GM10266 (cell line): ENCODE measurements around the gene PLPP4.

Experiments used
- DNase-seq: peaks from one replicate; pipeline ENCODE4 v3.0.0; 2012; ENCODE audit errors: extremely low spot score
- TF ChIP-seq, protein P1 (sequence below): IDR thresholded peaks from 2 replicates; pipeline ENCODE4 v1.5.1; 2012; ENCODE audit warnings: mild to moderate bottlenecking, low read depth; ENCODE audit not compliant: control insufficient read depth, insufficient read depth; ENCODE audit errors: missing control alignments

PLPP4 gene

DNA sequence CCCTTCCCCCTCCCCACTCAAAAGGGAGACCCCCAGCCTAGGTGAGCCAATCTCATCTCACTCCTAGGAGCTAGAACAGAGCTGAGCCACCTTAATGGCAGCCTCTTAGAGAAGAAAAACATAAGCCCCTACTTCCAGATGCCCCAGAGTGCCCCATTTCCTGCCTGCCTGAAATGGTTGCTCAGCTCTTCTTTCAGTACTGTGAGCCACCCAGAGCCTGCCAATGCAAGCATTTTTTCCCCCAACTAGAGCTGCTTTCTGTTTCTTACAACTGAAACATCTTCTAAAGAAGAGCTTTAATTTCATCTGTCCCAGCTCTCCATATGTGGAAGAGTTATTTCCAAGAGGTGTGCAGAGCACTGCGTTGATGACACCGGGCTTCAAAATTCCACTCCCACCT, 136.7 kb downstream of the PLPP4 start:
- DNase-seq = no peak
- TF ChIP-seq, protein P1, sequence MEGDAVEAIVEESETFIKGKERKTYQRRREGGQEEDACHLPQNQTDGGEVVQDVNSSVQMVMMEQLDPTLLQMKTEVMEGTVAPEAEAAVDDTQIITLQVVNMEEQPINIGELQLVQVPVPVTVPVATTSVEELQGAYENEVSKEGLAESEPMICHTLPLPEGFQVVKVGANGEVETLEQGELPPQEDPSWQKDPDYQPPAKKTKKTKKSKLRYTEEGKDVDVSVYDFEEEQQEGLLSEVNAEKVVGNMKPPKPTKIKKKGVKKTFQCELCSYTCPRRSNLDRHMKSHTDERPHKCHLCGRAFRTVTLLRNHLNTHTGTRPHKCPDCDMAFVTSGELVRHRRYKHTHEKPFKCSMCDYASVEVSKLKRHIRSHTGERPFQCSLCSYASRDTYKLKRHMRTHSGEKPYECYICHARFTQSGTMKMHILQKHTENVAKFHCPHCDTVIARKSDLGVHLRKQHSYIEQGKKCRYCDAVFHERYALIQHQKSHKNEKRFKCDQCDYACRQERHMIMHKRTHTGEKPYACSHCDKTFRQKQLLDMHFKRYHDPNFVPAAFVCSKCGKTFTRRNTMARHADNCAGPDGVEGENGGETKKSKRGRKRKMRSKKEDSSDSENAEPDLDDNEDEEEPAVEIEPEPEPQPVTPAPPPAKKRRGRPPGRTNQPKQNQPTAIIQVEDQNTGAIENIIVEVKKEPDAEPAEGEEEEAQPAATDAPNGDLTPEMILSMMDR = no peak

DNA sequence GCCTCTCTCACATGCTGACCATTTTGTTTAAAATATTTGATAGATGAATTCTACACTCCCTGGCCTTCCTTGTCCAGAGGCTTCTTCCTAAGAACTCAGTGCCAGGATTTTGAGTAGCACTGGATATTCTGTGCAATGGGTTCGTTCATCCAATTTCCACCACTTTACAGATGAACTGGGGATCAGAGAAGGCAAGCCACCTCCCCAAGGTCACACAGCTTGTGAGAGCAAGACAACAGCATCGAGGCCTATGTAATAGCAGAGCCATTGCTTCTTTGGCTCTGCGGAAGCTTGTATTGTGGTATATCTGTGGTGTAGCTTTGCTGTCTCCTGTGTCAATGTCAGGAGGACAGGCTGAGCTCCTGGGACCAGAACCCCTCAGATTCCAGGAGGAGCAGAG, 140.9 kb downstream of the PLPP4 start:
- TF ChIP-seq, protein P1 = no peak
- no peak for DNase-seq

DNA sequence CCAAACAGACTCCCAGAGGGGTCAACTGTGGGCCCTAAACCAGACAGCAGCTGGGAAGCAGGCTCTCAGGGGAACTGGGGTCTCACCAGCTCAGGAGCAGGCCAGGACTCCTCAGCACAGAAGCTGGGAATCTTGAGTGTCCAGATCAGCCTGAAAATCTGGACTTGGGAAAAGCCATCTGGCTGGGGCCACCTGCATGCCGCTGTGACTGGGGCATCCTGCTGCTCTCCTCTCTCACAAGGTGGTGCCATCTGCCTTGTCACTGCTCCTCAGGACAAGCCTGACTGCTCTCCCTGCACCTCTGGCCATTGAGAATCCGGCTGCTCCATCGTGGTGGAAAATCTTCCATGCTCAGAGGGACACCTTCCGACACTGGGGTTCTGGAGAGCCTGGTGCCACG, 141.4 kb downstream of the PLPP4 start:
- DNase-seq = no peak

DNA sequence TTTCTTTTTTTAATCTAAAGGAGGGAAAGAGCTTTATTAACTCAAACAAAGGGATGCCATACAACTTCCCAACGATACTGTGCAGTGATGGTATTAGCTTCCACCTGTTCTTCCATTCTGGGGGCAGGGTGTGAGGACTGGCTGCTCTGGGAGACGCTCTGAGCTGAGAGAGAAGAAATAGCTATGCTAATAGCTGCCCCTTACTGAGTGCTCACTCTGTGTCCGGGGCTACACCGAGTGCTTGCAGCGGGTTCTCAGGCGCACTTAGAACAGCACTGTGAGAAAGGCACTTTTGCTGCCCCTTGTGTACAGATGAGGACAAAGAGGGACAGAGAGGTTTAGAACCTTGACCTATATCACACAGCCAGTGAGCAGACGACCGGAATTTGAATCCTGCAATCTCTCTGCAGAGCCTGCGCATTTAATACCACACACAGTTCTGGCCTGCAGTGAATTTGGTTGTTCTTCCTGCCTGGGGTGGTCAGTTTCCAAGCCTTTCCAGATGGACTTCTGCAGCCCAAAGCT, 142.2 kb downstream of the PLPP4 start:
- TF ChIP-seq, protein P1 = no peak
- DNase-seq = no peak

More for the DNA sequence above, 141.4 kb downstream of the PLPP4 start:
- TF ChIP-seq, protein P1 = no peak

DNA sequence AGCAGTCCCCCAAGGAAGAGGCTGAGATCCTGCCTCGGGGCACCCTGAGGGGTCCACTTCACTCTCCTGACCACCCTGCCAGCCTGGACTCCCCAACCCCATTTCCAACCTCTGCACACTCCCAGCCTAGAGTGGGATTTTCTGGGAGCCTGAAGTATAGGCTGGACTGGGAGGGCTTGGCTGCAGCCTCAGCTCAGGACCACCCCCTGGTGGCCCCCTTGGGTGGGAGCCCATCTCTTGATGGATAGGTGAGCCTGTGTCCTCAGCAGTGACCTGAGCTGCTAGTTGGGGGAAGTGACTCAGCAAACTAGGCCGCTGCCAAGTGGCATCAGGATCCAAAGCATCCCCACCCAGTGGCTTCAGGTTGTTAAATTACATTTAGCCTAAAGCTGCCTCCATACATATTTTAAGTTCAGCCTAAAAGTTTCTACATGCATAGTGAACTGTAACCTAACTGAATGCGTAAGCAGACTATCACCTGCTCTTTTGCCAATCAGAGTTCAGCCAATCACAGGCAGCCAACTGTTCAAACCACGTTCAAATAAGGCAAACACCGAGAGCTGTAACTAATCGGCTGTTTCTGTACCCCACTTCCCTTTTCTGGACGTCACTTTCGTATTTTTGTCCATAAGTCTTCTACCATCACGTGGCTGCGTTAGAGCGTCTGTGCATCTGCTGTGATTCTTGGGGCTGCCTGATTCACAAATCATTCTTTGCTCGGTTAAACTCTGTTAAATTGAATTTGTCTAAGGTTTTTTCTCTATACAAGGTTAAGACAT, 144.0 kb downstream of the PLPP4 start:
- TF ChIP-seq, protein P1 = no peak
- DNase-seq = no peak

DNA sequence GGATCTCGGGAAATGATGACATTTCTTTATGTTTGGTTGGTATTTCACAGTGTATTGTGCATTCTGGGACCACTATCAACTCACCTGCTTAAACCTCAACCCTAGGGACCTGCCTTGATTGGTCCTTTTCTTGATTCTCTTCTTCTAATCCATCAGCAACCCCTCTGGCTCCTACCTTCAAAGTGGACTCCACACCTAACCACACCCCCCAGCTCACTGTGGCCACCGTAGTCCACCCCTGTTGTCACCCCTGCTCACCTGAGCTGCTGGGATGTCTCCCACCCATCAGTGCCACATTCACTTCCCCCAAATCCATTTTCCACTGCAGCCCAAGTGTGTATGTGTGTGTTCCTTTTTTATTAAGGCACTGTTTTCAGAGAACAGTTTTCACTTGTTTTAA, 145.0 kb downstream of the PLPP4 start:
- no peak for DNase-seq
- TF ChIP-seq, protein P1 = no peak

DNA sequence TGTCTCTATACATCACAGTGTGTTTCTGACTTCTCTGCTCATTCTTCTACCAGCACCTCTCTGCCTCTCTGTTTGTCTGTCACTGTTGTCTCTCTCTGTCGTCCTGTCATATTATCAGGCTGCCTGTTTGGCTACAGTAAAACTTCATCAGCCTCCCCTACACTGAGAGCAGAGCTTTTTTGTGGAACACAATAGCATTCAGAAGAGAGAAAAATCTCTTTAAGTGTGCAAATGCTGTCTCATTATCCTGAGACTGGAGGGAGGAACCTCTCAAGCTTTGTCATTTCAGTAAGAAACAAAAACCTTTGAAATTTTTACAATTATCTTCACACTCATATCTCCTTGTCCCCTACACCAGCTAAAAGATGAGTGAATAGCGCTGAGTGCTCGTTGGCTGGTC, 148.4 kb downstream of the PLPP4 start:
- TF ChIP-seq, protein P1 = no peak
- DNase-seq = no peak
